ENCODE results near the gene FAM171A2. TPM values are rescaled to one million over a fixed set of nuclear protein-coding genes. Genes with fewer than 3 reads are reported as not detected.
"Not testable (repeated sequence)": the region's sequence is repeated elsewhere in the genome, so short reads cannot be mapped to it uniquely, and the experiment has no call there.

FAM171A2 gene
- total RNA-seq, 2 donors from 2014 or later: 45.7 to 51.9 TPM

DNA sequence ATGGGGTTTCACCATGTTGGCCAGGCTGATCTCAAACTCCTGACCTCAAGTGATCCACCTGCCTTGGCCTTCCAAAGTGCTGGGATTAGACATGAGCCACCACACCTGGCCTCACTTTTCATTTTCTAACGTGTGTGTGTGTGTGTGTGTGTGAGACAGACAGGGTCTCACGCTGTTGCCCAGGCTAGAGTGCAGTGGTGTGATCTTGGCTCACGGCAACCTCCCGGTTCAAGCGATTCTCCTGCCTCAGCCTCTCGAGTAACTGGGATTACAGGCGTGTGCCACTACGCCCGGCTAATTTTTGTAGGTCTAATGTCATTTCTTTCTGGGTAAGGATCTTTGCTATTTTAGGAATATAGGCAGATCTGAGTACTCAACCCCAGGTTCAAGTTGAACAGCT is 30.5 kb upstream of the FAM171A2 start:
- not testable (repeated sequence) for H3K4me3 Mint-ChIP-seq; H3K4me3 ChIP-seq (ENCODE audit: low read length); H3K27ac ChIP-seq (ENCODE audit: low read depth, low read length); H3K27me3 Mint-ChIP-seq (ENCODE audit: insufficient read depth); H3K9me3 Mint-ChIP-seq; H3K4me1 ChIP-seq (ENCODE audit: control insufficient read depth, insufficient read depth, low read length); H3K9ac ChIP-seq (ENCODE audit: extremely low read depth, low read length, poor library complexity, severe bottlenecking); H3K27me3 ChIP-seq (ENCODE audit: control insufficient read depth, insufficient read depth, low read length, poor library complexity, severe bottlenecking); H3K9me3 ChIP-seq (ENCODE audit: control insufficient read depth, low read length); H3K4me1 Mint-ChIP-seq
- peak; percentile 59 for DNase-seq
- peaks cover 19% of the 10 kb centered on the region for H3K36me3 Mint-ChIP-seq (ENCODE audit: low read depth)
- peaks cover 41% of the 10 kb centered on the region for H3K36me3 ChIP-seq (ENCODE audit: control insufficient read depth, insufficient read depth, low read length)
- H3K27ac Mint-ChIP-seq: peak overlapping the region; percentile 75
- WGBS, 2 experiments (ENCODE audit: insufficient coverage in 1 of 2, insufficient read length in 1 of 2): 90 to 98% methylated on average over 8 to 9 of the region's 9 CpGs
- TF ChIP-seq, protein P1, sequence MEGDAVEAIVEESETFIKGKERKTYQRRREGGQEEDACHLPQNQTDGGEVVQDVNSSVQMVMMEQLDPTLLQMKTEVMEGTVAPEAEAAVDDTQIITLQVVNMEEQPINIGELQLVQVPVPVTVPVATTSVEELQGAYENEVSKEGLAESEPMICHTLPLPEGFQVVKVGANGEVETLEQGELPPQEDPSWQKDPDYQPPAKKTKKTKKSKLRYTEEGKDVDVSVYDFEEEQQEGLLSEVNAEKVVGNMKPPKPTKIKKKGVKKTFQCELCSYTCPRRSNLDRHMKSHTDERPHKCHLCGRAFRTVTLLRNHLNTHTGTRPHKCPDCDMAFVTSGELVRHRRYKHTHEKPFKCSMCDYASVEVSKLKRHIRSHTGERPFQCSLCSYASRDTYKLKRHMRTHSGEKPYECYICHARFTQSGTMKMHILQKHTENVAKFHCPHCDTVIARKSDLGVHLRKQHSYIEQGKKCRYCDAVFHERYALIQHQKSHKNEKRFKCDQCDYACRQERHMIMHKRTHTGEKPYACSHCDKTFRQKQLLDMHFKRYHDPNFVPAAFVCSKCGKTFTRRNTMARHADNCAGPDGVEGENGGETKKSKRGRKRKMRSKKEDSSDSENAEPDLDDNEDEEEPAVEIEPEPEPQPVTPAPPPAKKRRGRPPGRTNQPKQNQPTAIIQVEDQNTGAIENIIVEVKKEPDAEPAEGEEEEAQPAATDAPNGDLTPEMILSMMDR (conservative IDR thresholded peaks at IDR 0.05): peak; percentile 3

DNA sequence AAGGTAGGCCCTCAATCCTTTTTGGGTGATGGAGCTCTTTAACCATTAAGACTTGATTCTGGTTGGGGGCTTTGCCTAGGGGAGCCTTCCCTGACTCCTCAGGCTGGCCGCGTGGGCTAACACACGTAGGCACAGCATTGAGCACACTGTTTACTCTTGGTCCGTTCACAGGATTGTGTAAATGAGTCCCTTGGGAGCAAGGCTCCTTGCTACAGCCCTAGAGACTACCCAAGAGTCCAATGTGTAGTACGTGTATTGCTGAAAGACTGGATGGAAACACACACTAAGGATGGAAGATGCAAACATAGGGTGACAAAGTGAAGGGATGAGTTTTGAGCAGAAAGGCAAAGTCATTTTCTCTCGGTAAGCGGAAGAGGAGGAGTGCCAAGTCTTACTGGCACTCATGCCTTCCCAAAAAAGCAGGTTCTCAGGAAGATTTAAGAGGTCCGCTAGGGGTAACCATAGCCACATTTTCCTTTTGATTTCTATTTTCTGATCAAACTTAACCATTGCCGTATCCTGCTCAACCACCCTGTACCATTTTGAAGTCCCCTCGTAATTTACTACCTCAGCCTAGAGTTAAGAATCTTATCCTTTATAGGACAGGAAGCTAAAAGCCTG is 26.7 kb upstream of the FAM171A2 start:
- no peaks in the 10 kb centered on the region for H3K4me1 Mint-ChIP-seq
- H3K27me3 Mint-ChIP-seq (ENCODE audit: insufficient read depth): peaks cover 23% of the 10 kb centered on the region
- peaks cover 4% of the 10 kb centered on the region for H3K36me3 ChIP-seq (ENCODE audit: control insufficient read depth, insufficient read depth, low read length)
- no peak for DNase-seq
- no peaks in the 10 kb centered on the region for H3K9me3 ChIP-seq (ENCODE audit: control insufficient read depth, low read length)
- TF ChIP-seq, protein P1 (conservative IDR thresholded peaks at IDR 0.05): no peak
- H3K4me3 Mint-ChIP-seq: no peak overlapping the region
- H3K9me3 Mint-ChIP-seq: no peaks in the 10 kb centered on the region
- no peak overlapping the region for H3K4me3 ChIP-seq (ENCODE audit: low read length)
- H3K27ac Mint-ChIP-seq: no peak overlapping the region
- H3K27me3 ChIP-seq (ENCODE audit: control insufficient read depth, insufficient read depth, low read length, poor library complexity, severe bottlenecking): peaks cover 12% of the 10 kb centered on the region
- H3K9ac ChIP-seq (ENCODE audit: extremely low read depth, low read length, poor library complexity, severe bottlenecking): no peak overlapping the region
- H3K27ac ChIP-seq (ENCODE audit: low read depth, low read length): no peak overlapping the region
- H3K36me3 Mint-ChIP-seq (ENCODE audit: low read depth): no peaks in the 10 kb centered on the region
- H3K4me1 ChIP-seq (ENCODE audit: control insufficient read depth, insufficient read depth, low read length): no peaks in the 10 kb centered on the region
- 94 to 96% methylated on average over 10 of the region's 10 CpGs for WGBS, 2 experiments (ENCODE audit: insufficient coverage in 1 of 2, insufficient read length in 1 of 2)

DNA sequence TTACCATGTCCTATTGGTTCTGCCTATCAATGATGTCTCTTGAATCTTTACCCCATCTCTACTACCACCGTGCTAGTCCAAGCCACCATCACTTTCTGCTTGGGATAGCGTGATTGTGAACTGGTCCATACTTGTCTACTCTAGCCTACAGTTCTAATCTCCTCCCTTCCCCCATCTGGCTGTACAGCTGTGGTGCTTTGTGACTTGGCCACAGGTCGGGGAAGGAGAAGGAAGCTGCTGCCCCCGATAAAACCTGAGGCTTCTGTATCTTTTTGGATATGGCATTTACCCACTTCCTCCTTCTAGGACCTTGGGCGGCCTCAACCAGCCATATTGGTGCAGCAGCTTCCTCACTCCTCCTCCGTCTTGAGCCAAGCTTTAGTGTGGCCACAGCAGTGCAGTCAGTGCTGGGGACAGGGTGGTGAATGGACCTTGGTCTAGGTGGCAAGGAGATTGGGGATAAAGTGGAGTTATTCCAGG is 26.1 kb upstream of the FAM171A2 start:
- Mint-ChIP-seq H3K4me3 (no peak overlapping the region), H3K4me1 (peaks cover 2% of the 10 kb centered on the region), H3K27me3 (ENCODE audit: insufficient read depth) (peaks cover 28% of the 10 kb centered on the region), H3K9me3 (no peaks in the 10 kb centered on the region), H3K36me3 (ENCODE audit: low read depth) (no peaks in the 10 kb centered on the region), H3K27ac (no peak overlapping the region)
- no peaks in the 10 kb centered on the region for H3K9me3 ChIP-seq (ENCODE audit: control insufficient read depth, low read length)
- TF ChIP-seq, protein P1 (conservative IDR thresholded peaks at IDR 0.05): no peak
- H3K9ac ChIP-seq (ENCODE audit: extremely low read depth, low read length, poor library complexity, severe bottlenecking): no peak overlapping the region
- no peaks in the 10 kb centered on the region for H3K4me1 ChIP-seq (ENCODE audit: control insufficient read depth, insufficient read depth, low read length)
- no peak overlapping the region for H3K4me3 ChIP-seq (ENCODE audit: low read length)
- no peak overlapping the region for H3K27ac ChIP-seq (ENCODE audit: low read depth, low read length)
- no peak for DNase-seq
- 94 to 100% methylated on average over 4 to 6 of the region's 6 CpGs for WGBS, 2 experiments (ENCODE audit: insufficient coverage in 1 of 2, insufficient read length in 1 of 2)
- H3K36me3 ChIP-seq (ENCODE audit: control insufficient read depth, insufficient read depth, low read length): no peaks in the 10 kb centered on the region
- peaks cover 17% of the 10 kb centered on the region for H3K27me3 ChIP-seq (ENCODE audit: control insufficient read depth, insufficient read depth, low read length, poor library complexity, severe bottlenecking)

Measured in endodermal cell (in vitro differentiated cells).